Left lobe of liver (tissue), 2 donors: ENCODE results near the gene GLI2. TPM values are rescaled to one million over a fixed set of nuclear protein-coding genes. Genes with fewer than 3 reads are reported as not detected.

Experiments
- ATAC-seq: fragments of 200-7000 bp; cut with Tn5 transposase; one replicate; pipeline ENCODE4 v1.9.1; 2020; ENCODE audit warnings: mild to moderate bottlenecking, moderate library complexity
- DNase-seq: peaks from one replicate; pipeline ENCODE4 v3.0.0-alpha.2; 2020; ENCODE audit warnings: low spot score
- total RNA-seq: library from RNA; stranded (reverse); gene quantifications from one replicate; pipeline ENCODE4 v1.2.1, GENCODE V29; 2021
- donor health status: DM: no; HTN: no; CAD: no; lungs with moderate emphysema.
- donor health status: DM: no; HTN: yes; CAD: no.

GLI2 gene
- total RNA-seq, 1 donor from 2014 or later = 0.30 TPM

DNA sequence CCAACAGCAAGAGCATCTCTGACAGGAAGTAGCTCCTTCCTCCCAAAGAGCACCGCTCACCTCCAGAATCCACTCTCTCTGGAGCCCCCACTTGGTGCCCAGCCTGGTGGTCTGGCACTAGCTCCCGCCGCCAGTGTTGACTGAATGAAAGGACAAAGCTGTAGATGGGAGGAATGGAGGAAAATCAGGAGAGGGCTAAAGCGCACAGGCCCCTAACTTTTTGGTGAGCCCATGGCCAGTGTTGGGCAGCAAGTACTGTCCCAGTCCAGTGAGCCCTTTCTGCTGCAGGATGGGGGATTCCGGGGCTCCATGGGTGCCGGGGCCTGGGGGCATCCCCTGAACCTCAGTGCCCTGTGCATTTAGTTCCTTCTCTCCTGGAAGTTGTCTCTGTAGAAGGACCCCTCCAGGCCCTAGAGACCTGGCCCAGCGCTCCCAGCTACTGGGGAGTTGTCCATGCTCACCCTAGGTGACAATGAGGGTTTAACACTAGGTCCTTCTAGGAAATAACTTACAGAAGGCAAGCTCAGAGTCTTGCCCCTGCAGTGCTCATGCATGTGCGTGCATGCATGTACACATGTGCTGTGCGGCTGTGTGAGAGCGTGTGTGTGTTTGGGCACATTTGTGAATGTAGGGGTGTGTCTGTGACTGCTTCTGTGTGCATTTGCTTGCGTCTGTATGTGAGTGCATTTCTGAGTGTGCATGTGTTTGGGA lies 33.6 kb downstream of the GLI2 start:
- DNase-seq (no peak), ATAC-seq (no peak)

GRCh38 chr2:120769787-120770120 lies 34.1 kb downstream of the GLI2 start:
- DNase-seq (no peak), ATAC-seq (no peak)

DNA sequence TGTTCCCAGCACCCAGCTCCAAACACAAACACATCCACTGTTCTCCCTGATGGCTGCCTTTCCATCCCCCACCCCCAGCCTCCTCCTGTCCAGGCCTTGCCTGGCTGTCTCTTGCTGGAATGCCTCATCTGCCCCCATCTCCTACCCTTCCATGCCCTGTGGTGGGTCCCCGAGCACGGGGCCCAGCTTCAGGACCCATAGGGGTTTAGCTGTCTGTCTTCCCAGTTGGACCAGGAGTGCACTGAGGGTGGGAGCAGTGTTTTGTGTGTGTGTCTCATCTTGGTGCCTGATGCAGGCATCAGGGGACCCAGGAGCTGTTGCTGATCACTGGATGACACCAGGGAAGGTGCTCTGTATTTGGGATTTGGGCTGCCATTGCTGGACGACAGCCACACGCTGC lies 34.5 kb downstream of the GLI2 start:
- no peak for DNase-seq
- ATAC-seq = no peak

GRCh38 chr2:120770641-120771040 lies 35.0 kb downstream of the GLI2 start:
- DNase-seq = no peak
- no peak for ATAC-seq

DNA sequence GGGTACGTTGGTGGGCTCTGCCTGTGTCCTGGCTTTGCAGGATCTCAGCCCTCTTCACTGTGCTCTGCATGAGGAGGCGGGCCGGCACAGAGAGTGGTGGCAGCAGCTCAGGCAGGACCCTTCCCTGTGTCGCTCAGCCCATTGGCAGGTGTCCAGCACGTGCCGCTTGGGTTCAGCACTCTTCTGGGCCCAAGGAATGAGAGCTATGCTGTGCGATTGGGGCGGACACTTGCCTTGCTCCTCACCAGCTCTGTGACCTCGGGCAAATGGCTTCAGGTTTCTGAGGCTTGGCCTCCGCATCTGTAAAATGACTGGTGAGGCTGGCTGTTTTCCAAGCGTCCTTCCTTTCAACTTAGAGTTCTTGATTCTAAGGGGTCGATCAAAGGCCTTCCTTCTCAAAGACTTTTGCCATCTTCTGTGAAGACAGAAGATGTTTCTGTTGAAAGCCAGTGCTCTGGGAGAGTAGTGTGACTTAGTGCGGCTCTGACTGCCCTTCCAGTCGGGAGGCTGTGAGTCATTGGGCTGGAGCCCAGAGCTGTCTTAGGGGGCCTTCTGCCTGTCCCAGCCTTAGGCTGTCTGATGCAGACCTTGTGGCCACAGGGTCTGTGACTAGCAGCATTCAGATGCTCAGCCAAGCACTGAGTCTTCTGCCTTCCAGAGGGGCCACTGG lies 35.6 kb downstream of the GLI2 start:
- ATAC-seq = no peak
- no peak for DNase-seq

- DNase-seq = no peak
These were observed 36.1 kb downstream of the GLI2 start for GRCh38 chr2:120771781-120772208.

GRCh38 chr2:120772261-120772660 lies 36.6 kb downstream of the GLI2 start:
- DNase-seq (no peak), ATAC-seq (no peak)

More at GRCh38 chr2:120771781-120772208, 36.1 kb downstream of the GLI2 start:
- no peak for ATAC-seq

DNA sequence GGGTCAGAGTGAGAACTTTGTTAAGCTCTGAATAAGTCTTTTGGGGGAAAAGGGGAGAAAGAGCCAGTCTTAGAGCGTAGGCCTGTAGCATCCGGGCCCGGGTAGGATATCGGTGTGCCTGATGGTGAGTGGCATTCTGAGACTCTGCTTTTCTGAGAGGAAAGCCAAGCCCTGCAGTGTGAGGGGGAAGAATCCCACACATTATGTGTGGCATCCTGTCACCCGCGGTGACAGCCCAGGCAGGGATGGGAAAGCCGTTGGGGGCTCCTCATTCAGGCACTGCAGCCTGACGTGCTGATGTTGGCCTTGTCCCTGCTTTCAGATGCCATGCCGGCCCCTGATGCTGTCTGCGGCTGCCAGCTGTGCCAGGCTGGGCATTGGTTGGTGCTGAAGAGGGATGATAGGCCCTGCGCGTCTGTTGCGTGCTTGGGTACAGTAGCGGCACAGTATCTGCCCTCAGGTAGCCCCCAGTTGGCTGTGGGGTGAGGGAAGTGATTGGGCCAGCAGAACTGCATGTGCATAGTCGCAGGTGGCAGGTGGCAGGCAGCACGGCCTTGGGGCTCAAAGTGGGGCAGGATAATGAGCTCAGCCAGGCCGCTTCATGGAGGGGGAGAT lies 37.6 kb downstream of the GLI2 start:
- no peak for DNase-seq
- ATAC-seq = no peak

- ATAC-seq = no peak
These were observed 39.0 kb downstream of the GLI2 start for GRCh38 chr2:120774557-120775160.

GRCh38 chr2:120775194-120775593 lies 39.5 kb downstream of the GLI2 start:
- no peak for DNase-seq
- ATAC-seq = no peak

More at GRCh38 chr2:120774557-120775160, 39.0 kb downstream of the GLI2 start:
- no peak for DNase-seq

DNA sequence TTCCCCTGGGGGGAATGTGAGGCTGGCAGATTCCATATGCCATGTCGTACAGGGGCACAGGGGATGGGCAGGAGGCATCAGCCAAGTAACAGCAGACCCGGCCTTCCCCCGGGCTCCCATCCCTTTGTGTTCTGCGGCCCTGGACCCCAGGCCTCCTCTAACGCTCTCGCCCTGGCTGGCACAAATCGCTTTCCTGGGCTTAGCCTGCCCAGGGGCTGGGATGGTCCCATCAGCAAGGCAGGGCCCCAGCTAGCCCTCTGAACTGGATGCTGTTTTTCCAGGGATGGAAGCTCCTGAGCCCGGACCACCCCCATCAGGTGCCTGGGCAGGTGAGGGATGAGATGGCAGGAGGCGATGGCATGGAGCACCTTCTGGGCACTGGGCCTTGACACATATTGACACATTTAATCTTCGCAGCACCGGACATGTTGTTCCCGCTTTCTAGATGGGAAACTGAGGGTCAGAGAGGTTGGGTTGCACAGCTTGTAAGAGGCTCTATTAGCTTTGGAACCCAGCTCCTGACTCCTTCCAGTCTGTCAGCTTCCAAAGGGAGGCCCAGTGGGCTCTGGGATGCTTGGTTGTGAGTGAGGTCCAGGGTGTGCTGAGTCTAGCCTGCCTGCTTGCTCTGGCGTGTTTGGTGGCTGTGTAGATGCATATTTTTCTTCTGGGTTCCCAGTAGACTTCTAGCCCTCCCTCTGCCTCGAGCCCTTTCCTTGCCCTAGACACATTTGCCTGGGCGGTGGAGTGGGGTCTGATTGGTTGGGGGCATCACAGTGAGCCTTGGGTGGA lies 40.3 kb downstream of the GLI2 start:
- DNase-seq = no peak
- ATAC-seq = no peak

GRCh38 chr2:120776649-120777048 lies 41.0 kb downstream of the GLI2 start:
- no peak for ATAC-seq

GRCh38 chr2:120777170-120777751 lies 41.6 kb downstream of the GLI2 start:
- ATAC-seq = no peak
- DNase-seq = no peak

More at GRCh38 chr2:120776649-120777048, 41.0 kb downstream of the GLI2 start:
- DNase-seq = no peak

DNA sequence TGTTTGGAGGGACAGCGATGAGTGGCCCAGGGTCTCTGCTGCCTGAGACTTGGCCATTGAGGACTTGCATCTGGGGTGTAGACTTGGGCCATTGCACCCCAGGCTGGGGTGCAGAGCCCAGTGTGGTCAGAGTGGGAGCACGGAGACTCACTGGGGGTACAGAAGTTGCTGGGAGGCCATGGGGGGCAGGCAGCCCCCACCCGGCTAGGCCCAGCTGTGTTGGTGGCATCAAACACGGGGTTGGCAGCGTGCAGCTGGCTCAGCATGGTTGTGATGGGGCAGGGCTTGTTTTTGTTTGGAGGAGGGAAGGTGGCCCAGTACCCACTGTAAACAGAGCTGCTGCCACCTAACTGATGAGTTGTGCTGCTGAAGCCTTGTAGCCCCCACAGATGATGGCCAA lies 42.1 kb downstream of the GLI2 start:
- ATAC-seq = no peak

DNA sequence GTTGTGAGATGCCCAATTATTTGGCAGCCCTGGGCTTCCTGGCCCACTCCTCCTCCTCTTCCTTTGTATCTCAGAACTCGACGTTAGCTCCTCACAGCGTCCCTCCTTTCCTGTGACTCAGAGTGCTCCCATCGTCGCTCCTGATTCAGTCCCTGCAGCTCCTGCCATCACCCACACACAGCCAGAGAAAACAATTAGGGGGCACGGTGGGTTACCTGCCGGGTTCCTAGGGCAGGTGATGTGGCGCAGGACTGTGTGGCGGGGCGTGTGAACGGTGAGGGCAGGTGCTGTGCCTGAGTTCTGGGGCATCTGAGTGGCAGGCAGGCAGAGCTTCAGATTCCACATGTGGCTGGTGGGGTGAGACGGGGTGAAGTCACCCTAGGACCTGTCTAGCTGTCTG lies 42.6 kb downstream of the GLI2 start:
- ATAC-seq (no peak), DNase-seq (no peak)

More for the DNA sequence above, 42.1 kb downstream of the GLI2 start:
- DNase-seq = no peak

GRCh38 chr2:120779781-120780283 lies 44.2 kb downstream of the GLI2 start:
- ATAC-seq (no peak), DNase-seq (no peak)

DNA sequence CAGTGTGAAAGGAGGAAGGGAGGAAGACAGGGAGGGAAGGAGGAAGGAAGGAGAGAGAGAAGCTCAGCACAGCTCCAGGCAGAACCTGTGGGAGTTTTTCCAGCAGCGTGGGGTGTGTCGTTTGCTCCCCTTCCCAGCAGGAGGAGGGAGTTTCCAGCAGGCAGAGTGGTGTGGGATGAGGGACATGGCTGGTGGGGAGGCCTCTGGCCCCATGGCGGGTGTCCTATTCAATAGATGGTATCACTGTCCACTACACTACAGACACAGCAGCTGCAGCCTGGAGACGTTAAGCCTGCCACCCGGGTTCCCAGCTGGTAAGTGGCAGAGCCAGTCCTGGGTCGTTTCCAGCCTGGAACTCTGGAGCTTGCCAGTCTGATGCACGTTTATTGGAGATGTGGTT lies 44.7 kb downstream of the GLI2 start:
- DNase-seq = no peak
- no peak for ATAC-seq

GRCh38 chr2:120783371-120783791 lies 47.7 kb downstream of the GLI2 start:
- ATAC-seq (no peak), DNase-seq (no peak)

GRCh38 chr2:120783969-120784372 lies 48.3 kb downstream of the GLI2 start:
- ATAC-seq = no peak
- DNase-seq = no peak
